IMR-90 (cell line): ENCODE measurements around the gene PYDC2. TPM values are rescaled to one million over a fixed set of nuclear protein-coding genes. Genes with fewer than 3 reads are reported as not detected.

Experiments used
- ATAC-seq: fragments of 200-7000 bp; cut with Tn5 transposase; 2 replicates; pipeline ENCODE4 v1.9.1; 2020; ENCODE audit warnings: low read depth, mild to moderate bottlenecking, moderate library complexity
- BruUV-seq: library from RNA; stranded (reverse); fragments of 400-500 nt; replicated peaks from 2 replicates; lab custom pipeline; 2021; lab: Mats Ljungman, UMichigan
- CTCF ChIA-PET: fragments of 300-600 bp; formaldehyde crosslinking; extraction: SDS; loops from one replicate; lab custom pipeline; 2021; ENCODE audit warnings: antibody characterized with exemption; lab: Yijun Ruan, JAX
- POLR2A ChIA-PET: fragments of 300-600 bp; sonication (Branson Sonifier 250); formaldehyde crosslinking; loops from one replicate; lab custom pipeline; 2022; ENCODE audit warnings: antibody characterized with exemption; ENCODE audit not compliant: unreplicated experiment; lab: Charles Lee
- DNase-seq: peaks from one replicate; pipeline ENCODE4 v3.0.0; 2013
- H2AFZ ChIP-seq: replicated peaks from 2 replicates; pipeline ENCODE3; 2013; ENCODE audit warnings: low read length, mild to moderate bottlenecking; ENCODE audit not compliant: poor library complexity
- H2AK5ac ChIP-seq: 2 replicates; pipeline ENCODE4 v1.6.1; 2013; ENCODE audit warnings: low read depth, low read length, inconsistent platforms
- H2AK9ac ChIP-seq: replicated peaks from 2 replicates; pipeline ENCODE3; 2013; ENCODE audit warnings: mild to moderate bottlenecking, low read depth, low read length, moderate library complexity; ENCODE audit not compliant: poor library complexity
- H2BK120ac ChIP-seq: 2 replicates; pipeline ENCODE4 v1.6.1; 2013; ENCODE audit warnings: low read depth, low read length, inconsistent platforms
- H2BK15ac ChIP-seq: 3 replicates; pipeline ENCODE4 v1.6.1; 2013; ENCODE audit warnings: low read depth, low read length, inconsistent platforms
- H2BK20ac ChIP-seq: 2 replicates; pipeline ENCODE4 v1.6.1; 2013; ENCODE audit warnings: low read depth, mild to moderate bottlenecking, inconsistent platforms, low read length, moderate library complexity
- H2BK5ac ChIP-seq: 2 replicates; pipeline ENCODE4 v1.6.1; 2013; ENCODE audit warnings: mild to moderate bottlenecking, low read depth, low read length, inconsistent platforms; ENCODE audit not compliant: poor library complexity, severe bottlenecking
- H3K14ac ChIP-seq: replicated peaks from 2 replicates; pipeline ENCODE4 v1.6.1; 2013; ENCODE audit warnings: low read depth, low read length, inconsistent platforms
- H3K18ac ChIP-seq: 2 replicates; pipeline ENCODE4 v1.6.1; 2013; ENCODE audit warnings: low read depth, low read length, control low read depth
- H3K23ac ChIP-seq: 2 replicates; pipeline ENCODE4 v1.6.1; 2013; ENCODE audit warnings: low read depth, low read length, inconsistent platforms
- H3K27ac ChIP-seq: 2 replicates; pipeline ENCODE4 v1.5.1; 2013; ENCODE audit warnings: mild to moderate bottlenecking, control low read depth, low read length; ENCODE audit not compliant: insufficient read depth
- H3K27me3 ChIP-seq: 2 replicates; pipeline ENCODE4 v1.6.1; 2013; ENCODE audit warnings: low read length; ENCODE audit not compliant: control insufficient read depth, insufficient read depth
- H3K36me3 ChIP-seq: 2 replicates; pipeline ENCODE4 v1.6.1; 2013; ENCODE audit warnings: low read length, mixed read lengths; ENCODE audit not compliant: control insufficient read depth, insufficient read depth
- H3K4ac ChIP-seq: 2 replicates; pipeline ENCODE4 v1.6.1; 2013; ENCODE audit warnings: low read depth, low read length, inconsistent platforms
- H3K4me1 ChIP-seq: 2 replicates; pipeline ENCODE4 v1.6.1; 2013; ENCODE audit warnings: low read length, mixed read lengths; ENCODE audit not compliant: control insufficient read depth, insufficient read depth
- H3K4me2 ChIP-seq: 2 replicates; pipeline ENCODE4 v1.6.1; 2013; ENCODE audit warnings: low read depth, mild to moderate bottlenecking, control low read depth, low read length, moderate library complexity
- H3K4me3 ChIP-seq: 2 replicates; pipeline ENCODE4 v1.5.1; 2013; ENCODE audit warnings: low read depth, mild to moderate bottlenecking, control low read depth, low read length, moderate library complexity; ENCODE audit not compliant: insufficient read depth
- H3K56ac ChIP-seq: 2 replicates; pipeline ENCODE4 v1.6.1; 2013; ENCODE audit warnings: low read length, inconsistent platforms; ENCODE audit not compliant: insufficient read depth; ENCODE audit errors: extremely low read depth
- H3K79me1 ChIP-seq, 2 experiments: 2 replicates each; pipeline ENCODE4 v1.6.1; 2013; ENCODE audit warnings: low read length in 2 of 2, inconsistent platforms in 1 of 2, low read depth in 1 of 2
- H3K9ac ChIP-seq: 2 replicates; pipeline ENCODE4 v1.6.1; 2013; ENCODE audit warnings: low read depth, low read length, control low read depth
- H3K9me1 ChIP-seq: 2 replicates; pipeline ENCODE4 v1.6.1; 2013; ENCODE audit warnings: low read length, inconsistent platforms; ENCODE audit not compliant: insufficient read depth
- H3K9me3 ChIP-seq: 2 replicates; pipeline ENCODE4 v1.6.1; 2013; ENCODE audit warnings: low read length; ENCODE audit not compliant: control insufficient read depth, insufficient read depth
- H4K20me1 ChIP-seq: 2 replicates; pipeline ENCODE4 v1.6.1; 2013; ENCODE audit warnings: low read length, inconsistent platforms; ENCODE audit not compliant: insufficient read depth
- H4K5ac ChIP-seq: 2 replicates; pipeline ENCODE4 v1.6.1; 2013; ENCODE audit warnings: mild to moderate bottlenecking, low read depth, low read length, control low read depth
- H4K8ac ChIP-seq, 2 experiments: 2 replicates each; pipeline ENCODE4 v1.6.1; 2013; ENCODE audit warnings: low read depth in 2 of 2, low read length in 2 of 2, control low read depth in 1 of 2, inconsistent platforms in 1 of 2
- H4K91ac ChIP-seq: 2 replicates; pipeline ENCODE4 v1.6.1; 2013; ENCODE audit warnings: low read depth, low read length, inconsistent platforms; ENCODE audit not compliant: insufficient read depth
- ELK1 ChIP-seq: fragments of 150-350 bp; IDR thresholded peaks from 2 replicates; pipeline ENCODE4 v1.6.1; 2016; ENCODE audit warnings: low read depth, mild to moderate bottlenecking, low read length, moderate library complexity, borderline replicate concordance
- MAFK ChIP-seq: IDR thresholded peaks from 2 replicates; pipeline ENCODE4 v1.6.1; 2012; ENCODE audit warnings: low read depth, low read length, improper control_type of control experiment
- WGBS, 2 experiments: methylation state at CpG; one replicate each; pipeline versions ENCODE4 v1.1.5 to v1.1.7; 2013; ENCODE audit warnings: missing lambda C conversion rate in 2 of 2; ENCODE audit not compliant: insufficient read length in 1 of 2; ENCODE audit errors: extremely low coverage in 2 of 2; 5-methylcytosine and 5-hydroxymethylcytosine counted together
- dilution Hi-C: fragments of 300-500 bp; cut with HindIII; formaldehyde crosslinking; loops from one replicate; pipeline ENCODE4 v1.14.3; 2018; ENCODE audit warnings: low sequenced_read_pairs; ENCODE audit not compliant: unreplicated experiment
- in situ Hi-C: fragments of 300-500 bp; cut with MboI; formaldehyde crosslinking; loops from 3 replicates; pipeline ENCODE4 v1.14.3; 2019; ENCODE audit warnings: low sequenced_read_pairs, inconsistent platforms, mixed read lengths
- intact Hi-C: fragments of 100-400 bp; cut with micrococcal nuclease; formaldehyde crosslinking; loops from 2 replicates; pipeline ENCODE4 v1.10.0; 2022
- polyA plus RNA-seq, 3 experiments: library from polyadenylated mRNA; depleted of rRNA; stranded (reverse); fragments of >200 nt; gene quantifications; 2 replicates each; pipeline ENCODE4 v1.2.3, GENCODE V29; 2012; ENCODE audit warnings: low replicate concordance in 1 of 3
- total RNA-seq: library from RNA; depleted of rRNA; stranded (reverse); fragments of >200 nt; gene quantifications from 2 replicates; pipeline ENCODE4 v1.2.3, GENCODE V29; 2012

PYDC2 gene
- total and polyA plus RNA-seq, 2 of the 4 experiments (the other 2 are of a cell fraction), result not detected

- H3K14ac ChIP-seq, result no peak overlapping the region
- H2AK9ac ChIP-seq, result no peak overlapping the region
- no peak overlapping the region for H2BK15ac ChIP-seq
- no peak overlapping the region for H2BK120ac ChIP-seq
- no peak overlapping the region for H3K27ac ChIP-seq
- H4K5ac ChIP-seq, result no peak overlapping the region
- no TSS peak for BruUV-seq
- no peak overlapping the region for H3K4ac ChIP-seq
- H3K4me2 ChIP-seq, result no peak overlapping the region
- no peaks in the 10 kb centered on the region for H3K79me1 ChIP-seq
- in situ Hi-C loops, result no loop called here
- no peak overlapping the region for H2BK5ac ChIP-seq
- H3K4me3 ChIP-seq, result no peak overlapping the region
- no peaks in the 10 kb centered on the region for H4K20me1 ChIP-seq
- H3K23ac ChIP-seq, result no peak overlapping the region
- TF ChIP-seq MAFK (peak; percentile 73), ELK1 (no peak)
- intact Hi-C loops, result no loop called here
- no peak overlapping the region for H4K91ac ChIP-seq
- H3K27me3 ChIP-seq, result no peaks in the 10 kb centered on the region
- DNase-seq (no peak), ATAC-seq (no peak)
- H3K9ac ChIP-seq, result no peak overlapping the region
- H3K9me3 ChIP-seq, result no peaks in the 10 kb centered on the region
- H3K36me3 ChIP-seq, result no peaks in the 10 kb centered on the region
- H2AFZ ChIP-seq, result no peak overlapping the region
- H2AK5ac ChIP-seq, result no peak overlapping the region
- H3K4me1 ChIP-seq, result no peaks in the 10 kb centered on the region
- H3K18ac ChIP-seq, result no peak overlapping the region
- POLR2A ChIA-PET, result no interaction called here
- dilution Hi-C loops, result no loop called here
- no peak overlapping the region for H2BK20ac ChIP-seq
- no peak overlapping the region for H4K8ac ChIP-seq
- H3K9me1 ChIP-seq, result no peaks in the 10 kb centered on the region
- no CpG with 5 or more reads among the region's 1 CpG for WGBS, 2 experiments
- CTCF ChIA-PET, result no interaction called here
- no peak overlapping the region for H3K56ac ChIP-seq
Observed at GRCh38 chr3:191428177-191428576, 32.8 kb upstream of the PYDC2 start.
